ENCODE measurements around the gene RAPGEF1.
A peak's percentile ranks its signal among the peaks of the same experiment; 100 is the strongest.

Gene RAPGEF1

GRCh38 chr9:131704141-131704983 lies 35.5 kb downstream of the RAPGEF1 start:
- DNase-seq: no peak

GRCh38 chr9:131703697-131704096 lies 36.2 kb downstream of the RAPGEF1 start:
- DNase-seq: no peak

GRCh38 chr9:131702911-131703310 lies 37.0 kb downstream of the RAPGEF1 start:
- no peak for DNase-seq

- DNase-seq: no peak
These were observed 38.0 kb downstream of the RAPGEF1 start for GRCh38 chr9:131701789-131702337.

GRCh38 chr9:131701436-131701781 lies 38.5 kb downstream of the RAPGEF1 start:
- no peak for DNase-seq

- no peak for DNase-seq
These were observed 39.0 kb downstream of the RAPGEF1 start for GRCh38 chr9:131700765-131701435.

- DNase-seq: no peak
These were observed 39.8 kb downstream of the RAPGEF1 start for GRCh38 chr9:131700076-131700475.

- no peak for DNase-seq
These were observed 41.3 kb downstream of the RAPGEF1 start for GRCh38 chr9:131698618-131698985.

- no peak for DNase-seq
These were observed 41.8 kb downstream of the RAPGEF1 start for GRCh38 chr9:131697908-131698617.

- DNase-seq: no peak
These were observed 42.8 kb downstream of the RAPGEF1 start for GRCh38 chr9:131697097-131697496.

- no peak for DNase-seq
These were observed 43.9 kb downstream of the RAPGEF1 start for GRCh38 chr9:131695836-131696460.

- no peak for DNase-seq
These were observed 44.5 kb downstream of the RAPGEF1 start for GRCh38 chr9:131695366-131695765.

GRCh38 chr9:131693651-131694597 lies 46.0 kb downstream of the RAPGEF1 start:
- DNase-seq: no peak

- no peak for DNase-seq
These were observed 47.0 kb downstream of the RAPGEF1 start for GRCh38 chr9:131692612-131693562.

GRCh38 chr9:131691969-131692611 lies 47.8 kb downstream of the RAPGEF1 start:
- no peak for DNase-seq

- peak in 2 of 5 experiments; percentile 47 to 87 for DNase-seq
These were observed 48.8 kb downstream of the RAPGEF1 start for GRCh38 chr9:131690941-131691573.

GRCh38 chr9:131690462-131690861 lies 49.4 kb downstream of the RAPGEF1 start:
- DNase-seq: no peak

- DNase-seq: no peak
These were observed 51.5 kb downstream of the RAPGEF1 start for GRCh38 chr9:131688377-131688776.

Measured in T-helper 2 cell (primary cell).